H9 (cell line): Measurements from ENCODE around the gene ATP5IF1. TPM values are rescaled to one million over a fixed set of nuclear protein-coding genes. Genes with fewer than 3 reads are reported as not detected.

Source experiments
- DNase-seq: peaks from one replicate; pipeline ENCODE4 v3.0.0-alpha.2; 2017
- H2AFZ ChIP-seq: one replicate; pipeline ENCODE4 v1.6.1; 2013; ENCODE audit warnings: mild to moderate bottlenecking, low read length, control low read depth, moderate library complexity
- H2AK5ac ChIP-seq: 2 replicates; pipeline ENCODE4 v1.6.1; 2013; ENCODE audit warnings: low read length, control low read depth, mixed read lengths; ENCODE audit not compliant: insufficient read length
- H2BK120ac ChIP-seq: one replicate; pipeline ENCODE4 v1.6.1; 2013; ENCODE audit warnings: low read depth, mild to moderate bottlenecking, low read length, control low read depth, inconsistent platforms; ENCODE audit not compliant: poor library complexity, severe bottlenecking
- H2BK12ac ChIP-seq: 2 replicates; pipeline ENCODE4 v1.6.1; 2013; ENCODE audit warnings: low read length, control low read depth, mixed read lengths, low read depth; ENCODE audit not compliant: insufficient read length
- H2BK15ac ChIP-seq: 2 replicates; pipeline ENCODE4 v1.6.1; 2013; ENCODE audit warnings: low read depth, low read length, control low read depth
- H2BK20ac ChIP-seq: one replicate; pipeline ENCODE4 v1.6.1; 2013; ENCODE audit warnings: low read depth, mild to moderate bottlenecking, low read length, control low read depth, inconsistent platforms; ENCODE audit not compliant: poor library complexity, severe bottlenecking
- H2BK5ac ChIP-seq: 2 replicates; pipeline ENCODE4 v1.6.1; 2013; ENCODE audit warnings: low read length, control low read depth, mixed read lengths; ENCODE audit not compliant: insufficient read length
- H3K14ac ChIP-seq: 2 replicates; pipeline ENCODE4 v1.6.1; 2013; ENCODE audit warnings: low read length, control low read depth; ENCODE audit not compliant: insufficient read depth
- H3K18ac ChIP-seq: 2 replicates; pipeline ENCODE4 v1.6.1; 2013; ENCODE audit warnings: low read depth, mild to moderate bottlenecking, mixed read lengths, low read length, control low read depth; ENCODE audit not compliant: insufficient read length
- H3K23ac ChIP-seq: 2 replicates; pipeline ENCODE4 v1.6.1; 2013; ENCODE audit warnings: low read length, control low read depth, mixed read lengths, low read depth; ENCODE audit not compliant: insufficient read length
- H3K23me2 ChIP-seq: 2 replicates; pipeline ENCODE4 v1.6.1; 2013; ENCODE audit warnings: low read depth, mild to moderate bottlenecking, mixed read lengths, low read length, control low read depth; ENCODE audit not compliant: insufficient read length, poor library complexity, severe bottlenecking
- H3K27ac ChIP-seq: 2 replicates; pipeline ENCODE4 v1.5.1; 2013; ENCODE audit warnings: low read length, control low read depth, mixed read lengths, low read depth; ENCODE audit not compliant: insufficient read length
- H3K27me3 ChIP-seq: 2 replicates; pipeline ENCODE4 v1.6.1; 2013; ENCODE audit warnings: low read length, control low read depth, inconsistent platforms; ENCODE audit not compliant: insufficient read depth
- H3K4ac ChIP-seq: 2 replicates; pipeline ENCODE4 v1.6.1; 2013; ENCODE audit warnings: low read depth, mild to moderate bottlenecking, control low read depth, inconsistent platforms, low read length, moderate library complexity
- H3K4me1 ChIP-seq: 2 replicates; pipeline ENCODE4 v1.6.1; 2013; ENCODE audit warnings: low read length, control low read depth, inconsistent platforms; ENCODE audit not compliant: insufficient read depth
- H3K4me2 ChIP-seq: 2 replicates; pipeline ENCODE4 v1.6.1; 2013; ENCODE audit warnings: low read length, control low read depth, mixed read lengths; ENCODE audit not compliant: insufficient read length, insufficient read depth
- H3K56ac ChIP-seq: 2 replicates; pipeline ENCODE4 v1.6.1; 2013; ENCODE audit warnings: low read depth, mild to moderate bottlenecking, mixed read lengths, low read length, control low read depth; ENCODE audit not compliant: insufficient read length
- H3K79me1 ChIP-seq: 2 replicates; pipeline ENCODE4 v1.6.1; 2013; ENCODE audit warnings: low read depth, mild to moderate bottlenecking, moderate library complexity, low read length, control low read depth, inconsistent platforms; ENCODE audit not compliant: insufficient read depth, poor library complexity, severe bottlenecking
- H3K79me2 ChIP-seq: 2 replicates; pipeline ENCODE4 v1.6.1; 2013; ENCODE audit warnings: low read length, control low read depth, inconsistent platforms; ENCODE audit not compliant: insufficient read depth
- H3K9ac ChIP-seq: 2 replicates; pipeline ENCODE4 v1.6.1; 2013; ENCODE audit warnings: low read length, control low read depth, mixed read lengths; ENCODE audit not compliant: insufficient read length; ENCODE audit errors: extremely low read depth
- H3K9me3 ChIP-seq: one replicate; pipeline ENCODE4 v1.6.1; 2013; ENCODE audit warnings: low read depth, low read length, inconsistent platforms; ENCODE audit not compliant: control insufficient read depth
- H3T11ph ChIP-seq: one replicate; pipeline ENCODE4 v1.6.1; 2013; ENCODE audit warnings: mild to moderate bottlenecking, low read length, control low read depth, inconsistent platforms
- H4K20me1 ChIP-seq: one replicate; pipeline ENCODE4 v1.6.1; 2013; ENCODE audit not compliant: control insufficient read depth, insufficient read length, insufficient read depth
- H4K5ac ChIP-seq: 2 replicates; pipeline ENCODE4 v1.6.1; 2013; ENCODE audit warnings: low read depth, mild to moderate bottlenecking, mixed read lengths, low read length, control low read depth; ENCODE audit not compliant: insufficient read length
- H4K8ac ChIP-seq: replicated peaks from 2 replicates; pipeline ENCODE4 v1.6.1; 2013; ENCODE audit warnings: low read length, control low read depth, mixed read lengths, low read depth; ENCODE audit not compliant: insufficient read length
- H4K91ac ChIP-seq: 2 replicates; pipeline ENCODE4 v1.6.1; 2013; ENCODE audit warnings: low read depth, mild to moderate bottlenecking, moderate library complexity, mixed read lengths, low read length, control low read depth; ENCODE audit not compliant: insufficient read length
- H3K27ac Mint-ChIP-seq, 3 experiments: 2 replicates in 2 of 3; 3 replicates in 1 of 3; pipeline ENCODE4 v1.8.0; 2020 to 2021; ENCODE audit warnings: mixed read lengths in 3 of 3, mild to moderate bottlenecking in 1 of 3, moderate library complexity in 1 of 3
- H3K27me3 Mint-ChIP-seq: 2 replicates; pipeline ENCODE4 v1.8.0; 2021; ENCODE audit warnings: low read depth, mild to moderate bottlenecking, moderate library complexity, mixed read lengths
- H3K36me3 Mint-ChIP-seq, 3 experiments: 2 replicates in 2 of 3; 3 replicates in 1 of 3; pipeline ENCODE4 v1.8.0; 2020 to 2021; ENCODE audit warnings: low read depth in 3 of 3, mixed read lengths in 3 of 3; ENCODE audit not compliant: insufficient read depth in 1 of 3
- H3K4me1 Mint-ChIP-seq, 2 experiments: 2 replicates each; pipeline ENCODE4 v1.8.0; 2020; ENCODE audit warnings: mixed read lengths in 2 of 2
- H3K4me3 Mint-ChIP-seq, 2 experiments: 2 replicates in 1 of 2; 3 replicates in 1 of 2; pipeline ENCODE4 v1.8.0; 2020 to 2021; ENCODE audit warnings: mild to moderate bottlenecking in 2 of 2, mixed read lengths in 2 of 2, moderate library complexity in 1 of 2
- H3K9me3 Mint-ChIP-seq, 2 experiments: 2 replicates in 1 of 2; 3 replicates in 1 of 2; pipeline ENCODE4 v1.8.0; 2020; ENCODE audit warnings: mild to moderate bottlenecking in 2 of 2, mixed read lengths in 2 of 2, moderate library complexity in 1 of 2
- CTCF ChIP-seq: fragments of 200-600 bp; sonication (generic); conservative IDR thresholded peaks from 3 replicates; pipeline ENCODE4 v1.8.0; 2021; ENCODE audit warnings: antibody characterized with exemption, mild to moderate bottlenecking
- WGBS: extraction: QIAGEN DNeasy Blood & Tissue Kit; methylation state at CpG from one replicate; pipeline ENCODE4 v1.1.7; 2013; ENCODE audit warnings: missing lambda C conversion rate, low lambda C conversion rate, mixed read lengths; ENCODE audit not compliant: insufficient read length; ENCODE audit errors: extremely low coverage; 5-methylcytosine and 5-hydroxymethylcytosine counted together
- total RNA-seq: library from RNA; stranded (reverse); gene quantifications from 2 replicates; pipeline ENCODE4 v1.2.1, GENCODE V29; 2021

ATP5IF1 gene
- total RNA-seq, 1 experiment from 2014 or later, result 257 TPM

- Histone ChIP-seq H3K4ac (no peak overlapping the region), H2AFZ (no peak overlapping the region), H3K23ac (no peak overlapping the region), H2AK5ac (no peak overlapping the region), H2BK5ac (no peak overlapping the region), H3T11ph (no peak overlapping the region), H3K79me1 (peaks cover 5% of the 10 kb centered on the region), H3K4me2 (no peak overlapping the region), H4K20me1 (no peaks in the 10 kb centered on the region), H3K79me2 (peaks cover 6% of the 10 kb centered on the region; the same call in 1 of the 2 replicates), H3K14ac (no peak overlapping the region), H2BK15ac (no peak overlapping the region), H3K27ac (no peak overlapping the region), H3K27me3 (no peaks in the 10 kb centered on the region), H2BK120ac (no peak overlapping the region), H3K9me3 (no peaks in the 10 kb centered on the region), H4K8ac (no peak overlapping the region), H2BK12ac (no peak overlapping the region), H4K91ac (no peak overlapping the region), H3K18ac (no peak overlapping the region), H3K9ac (no peak overlapping the region), H3K56ac (no peak overlapping the region), H4K5ac (no peak overlapping the region), H2BK20ac (no peak overlapping the region), H3K23me2 (peaks cover 11% of the 10 kb centered on the region), H3K4me1 (no peaks in the 10 kb centered on the region)
- WGBS, result no CpG with 5 or more reads among the region's 2 CpGs
- H3K9me3 Mint-ChIP-seq, result no peaks in the 10 kb centered on the region
- no peaks in the 10 kb centered on the region for H3K27me3 Mint-ChIP-seq
- peaks cover 0 to 2% (median 0%) of the 10 kb centered on the region in 3 experiments; a peak in 1 of 7 replicates for H3K36me3 Mint-ChIP-seq
- no peak for DNase-seq
- H3K4me1 Mint-ChIP-seq, result peaks cover 0 to 3% of the 10 kb centered on the region in 2 experiments; a peak in 1 of 4 replicates
- TF ChIP-seq CTCF, result no peak
- peak overlapping the region in 2 of 3 experiments; percentile 58 to 84; a peak in 1 of 7 replicates for H3K27ac Mint-ChIP-seq
- H3K4me3 Mint-ChIP-seq, result no peak overlapping the region
These were observed 3.1 kb downstream of the ATP5IF1 start for GRCh38 chr1:28239004-28239403.
